GM13976 (cell line): ENCODE results near the gene EXPH5.

Source experiments
- DNase-seq: peaks from one replicate; pipeline ENCODE4 v3.0.0; 2012; ENCODE audit warnings: low spot score
- CTCF ChIP-seq: IDR thresholded peaks from 2 replicates; pipeline ENCODE4 v1.5.1; 2012; ENCODE audit warnings: borderline replicate concordance, mild to moderate bottlenecking; ENCODE audit not compliant: insufficient read depth; ENCODE audit errors: extremely low read depth, missing control alignments, control extremely low read depth
- in situ Hi-C: fragments of 300-500 bp; cut with MboI; formaldehyde crosslinking; loops from one replicate; pipeline ENCODE4 v1.12.0; 2022; ENCODE audit warnings: low sequenced_read_pairs, mixed read lengths, inconsistent platforms; ENCODE audit not compliant: unreplicated experiment

Gene EXPH5

GRCh38 chr11:108511851-108512474, 81.6 kb downstream of the EXPH5 start:
- no peak for DNase-seq
- no peak for TF ChIP-seq CTCF
- in situ Hi-C loops: no loop called here

- no peak for TF ChIP-seq CTCF
- no peak for DNase-seq
- in situ Hi-C loops: no loop called here
These were observed 84.6 kb downstream of the EXPH5 start for GRCh38 chr11:108508653-108509593.

- DNase-seq: no peak
- in situ Hi-C loops: no loop called here
- TF ChIP-seq CTCF: no peak
These were observed 92.2 kb downstream of the EXPH5 start for GRCh38 chr11:108501396-108501795.

GRCh38 chr11:108500721-108501120, 92.8 kb downstream of the EXPH5 start:
- no peak for DNase-seq
- no peak for TF ChIP-seq CTCF
- in situ Hi-C loops: no loop called here

GRCh38 chr11:108500169-108500568, 93.4 kb downstream of the EXPH5 start:
- in situ Hi-C loops: no loop called here
- DNase-seq: no peak
- TF ChIP-seq CTCF: no peak

GRCh38 chr11:108498816-108499408, 94.7 kb downstream of the EXPH5 start:
- TF ChIP-seq CTCF: no peak
- DNase-seq: no peak
- in situ Hi-C loops: no loop called here
